MCF 10A (cell line): Measurements from ENCODE around the gene EHD4. TPM values are rescaled to one million over a fixed set of nuclear protein-coding genes. Genes with fewer than 3 reads are reported as not detected.

ENCODE experiments used
- BruUV-seq: library from RNA; stranded (reverse); fragments of 400-500 nt; replicated peaks from 2 replicates; lab custom pipeline; 2021; lab: Mats Ljungman, UMichigan
- CTCF ChIA-PET: fragments of 300-600 bp; sonication (Branson Sonifier 250); formaldehyde crosslinking; extraction: SDS; loops from one replicate; lab custom pipeline; 2021; ENCODE audit warnings: antibody characterized with exemption, inconsistent platforms; lab: Yijun Ruan, JAX
- POLR2A ChIA-PET: fragments of 300-600, 350-650 bp; sonication (Branson Sonifier 250); formaldehyde crosslinking; extraction: SDS; loops from one replicate; lab custom pipeline; 2020; ENCODE audit warnings: antibody characterized with exemption, inconsistent platforms; lab: Yijun Ruan, JAX
- DNase-seq: peaks from one replicate; pipeline ENCODE4 v3.0.0-alpha.2; 2018; ENCODE audit not compliant: unreplicated experiment
- H3K27ac Mint-ChIP-seq: one replicate; pipeline ENCODE4 v1.8.0; 2022; ENCODE audit warnings: mild to moderate bottlenecking, low read depth, mixed read lengths; ENCODE audit not compliant: unreplicated experiment
- H3K27me3 Mint-ChIP-seq: one replicate; pipeline ENCODE4 v1.8.0; 2022; ENCODE audit warnings: mixed read lengths; ENCODE audit not compliant: insufficient read depth, unreplicated experiment
- H3K36me3 Mint-ChIP-seq: one replicate; pipeline ENCODE4 v1.8.0; 2022; ENCODE audit warnings: mild to moderate bottlenecking, moderate library complexity, mixed read lengths; ENCODE audit not compliant: insufficient read depth, unreplicated experiment
- H3K4me1 Mint-ChIP-seq: one replicate; pipeline ENCODE4 v1.8.0; 2022; ENCODE audit warnings: mixed read lengths; ENCODE audit not compliant: insufficient read depth, unreplicated experiment
- H3K4me3 Mint-ChIP-seq: one replicate; pipeline ENCODE4 v1.8.0; 2022; ENCODE audit warnings: mild to moderate bottlenecking, moderate library complexity, mixed read lengths; ENCODE audit not compliant: unreplicated experiment
- H3K9me3 Mint-ChIP-seq: one replicate; pipeline ENCODE4 v1.8.0; 2022; ENCODE audit warnings: mixed read lengths; ENCODE audit not compliant: unreplicated experiment
- CTCF ChIP-seq: fragments of 200-600 bp; IDR thresholded peaks from one replicate; pipeline ENCODE4 v1.8.0; 2022; ENCODE audit warnings: antibody characterized with exemption, mild to moderate bottlenecking; ENCODE audit not compliant: unreplicated experiment
- intact Hi-C: fragments of 100-400 bp; cut with micrococcal nuclease; formaldehyde crosslinking; loops from 2 replicates; pipeline ENCODE4 v1.14.1; 2022
- total RNA-seq: library from RNA; stranded (reverse); gene quantifications from 2 replicates; pipeline ENCODE4 v1.2.3, GENCODE V29; 2022

Gene EHD4
- total RNA-seq, 1 experiment from 2014 or later, result 27.1 TPM

GRCh38 chr15:41901431-41901830 lies 70.9 kb downstream of the EHD4 start:
- Mint-ChIP-seq H3K27ac (no peak overlapping the region), H3K4me3 (no peak overlapping the region), H3K36me3 (peaks cover 23% of the 10 kb centered on the region), H3K9me3 (no peaks in the 10 kb centered on the region), H3K4me1 (no peaks in the 10 kb centered on the region), H3K27me3 (no peaks in the 10 kb centered on the region)
- no peak for DNase-seq
- TF ChIP-seq CTCF, result no peak
- intact Hi-C loops, result loop anchor here (5.0 kb wide), 1 partner anchor 74 kb away; the partner anchor contains the start of gene JMJD7
- ChIA-PET CTCF (interaction anchor here (1.2 to 4.2 kb wide), 2 partner anchors 8 to 129 kb away, joined by 3 to 51 read pairs; partner anchors contain the start of gene MAPKBP1), POLR2A (interaction anchor here (0.7 kb wide), 1 partner anchor 30 kb away, joined by 3 read pairs; no protein-coding TSS in a partner anchor)
- BruUV-seq, result no TSS peak

GRCh38 chr15:41900526-41901380 lies 71.6 kb downstream of the EHD4 start:
- no peak for DNase-seq
- Mint-ChIP-seq H3K4me1 (no peaks in the 10 kb centered on the region), H3K36me3 (peaks cover 23% of the 10 kb centered on the region), H3K4me3 (no peak overlapping the region), H3K9me3 (no peaks in the 10 kb centered on the region), H3K27me3 (no peaks in the 10 kb centered on the region), H3K27ac (no peak overlapping the region)
- no TSS peak for BruUV-seq
- POLR2A ChIA-PET, result no interaction called here
- CTCF ChIA-PET, result interaction anchor here (1.2 to 1.4 kb wide), 2 partner anchors 9 to 128 kb away, joined by 3 to 4 read pairs; no protein-coding TSS in a partner anchor
- intact Hi-C loops, result loop anchor here (5.0 kb wide), 1 partner anchor 73 kb away; the partner anchor contains the start of gene JMJD7
- no peak for TF ChIP-seq CTCF

- ChIA-PET CTCF (interaction anchor here (1.2 to 1.4 kb wide), 2 partner anchors 10 to 127 kb away, joined by 3 to 4 read pairs; no protein-coding TSS in a partner anchor), POLR2A (interaction anchor here (0.7 kb wide), 1 partner anchor 127 kb away, joined by 3 read pairs; no protein-coding TSS in a partner anchor)
- intact Hi-C loops, result loop anchor here (5.0 kb wide), 1 partner anchor 73 kb away; the partner anchor contains the start of gene JMJD7
- Mint-ChIP-seq H3K9me3 (no peaks in the 10 kb centered on the region), H3K36me3 (peaks cover 23% of the 10 kb centered on the region), H3K4me1 (peaks cover 6% of the 10 kb centered on the region), H3K27me3 (no peaks in the 10 kb centered on the region), H3K4me3 (no peak overlapping the region), H3K27ac (no peak overlapping the region)
- TSS peak; percentile 21 for BruUV-seq
- no peak for DNase-seq
- TF ChIP-seq CTCF, result no peak
Measured at GRCh38 chr15:41899854-41900442, 72.4 kb downstream of the EHD4 start.

GRCh38 chr15:41897363-41897799 lies 75.0 kb downstream of the EHD4 start:
- no TSS peak for BruUV-seq
- no peak for DNase-seq
- no peaks in the 10 kb centered on the region for H3K9me3 Mint-ChIP-seq
- no peak overlapping the region for H3K4me3 Mint-ChIP-seq
- ChIA-PET POLR2A (interaction anchor here (0.7 kb wide), 1 partner anchor 20 kb away, joined by 4 read pairs; no protein-coding TSS in a partner anchor), CTCF (no interaction called here)
- TF ChIP-seq CTCF, result no peak
- peaks cover 18% of the 10 kb centered on the region for H3K36me3 Mint-ChIP-seq
- intact Hi-C loops, result no loop called here
- no peak overlapping the region for H3K27ac Mint-ChIP-seq
- H3K4me1 Mint-ChIP-seq, result peaks cover 6% of the 10 kb centered on the region
- H3K27me3 Mint-ChIP-seq, result no peaks in the 10 kb centered on the region
